GM19193 (cell line): ENCODE data around the gene XKR3.

Source experiments
- POLR2A ChIP-seq: IDR thresholded peaks from 4 replicates; pipeline ENCODE4 v1.6.1; 2011; ENCODE audit not compliant: insufficient read depth, insufficient read length; ENCODE audit errors: extremely low read depth

Gene XKR3

GRCh38 chr22:16810188-16810802, 14.9 kb downstream of the XKR3 start:
- TF ChIP-seq POLR2A = no peak

- TF ChIP-seq POLR2A = no peak
These were observed 16.5 kb downstream of the XKR3 start for GRCh38 chr22:16808744-16809143.

DNA sequence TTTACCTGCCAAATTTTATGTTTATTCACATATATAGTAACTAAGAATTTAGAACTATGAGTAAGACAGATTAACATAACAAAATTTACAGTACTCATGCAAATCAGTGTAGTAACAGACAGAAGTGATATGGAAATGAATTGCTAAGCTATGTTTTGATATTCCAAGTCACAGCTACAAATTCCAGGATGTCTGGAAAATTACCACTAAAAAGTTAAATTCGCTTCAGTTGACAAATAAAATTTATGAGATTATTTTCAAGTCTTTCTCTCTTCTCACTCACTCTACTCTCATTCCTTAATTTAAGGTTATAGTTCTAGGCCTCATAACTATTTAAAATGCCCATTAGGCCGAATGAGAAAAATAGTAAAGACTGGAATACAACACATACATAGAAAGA, 18.1 kb downstream of the XKR3 start:
- no peak for TF ChIP-seq POLR2A

- TF ChIP-seq POLR2A = no peak
These were observed 18.8 kb downstream of the XKR3 start for GRCh38 chr22:16806401-16806800.

- TF ChIP-seq POLR2A = no peak
These were observed 20.3 kb downstream of the XKR3 start for GRCh38 chr22:16804882-16805281.

- TF ChIP-seq POLR2A = no peak
These were observed 21.8 kb downstream of the XKR3 start for GRCh38 chr22:16803255-16803917.

- no peak for TF ChIP-seq POLR2A
These were observed 23.6 kb downstream of the XKR3 start for GRCh38 chr22:16801571-16801970.

GRCh38 chr22:16801088-16801487, 24.1 kb downstream of the XKR3 start:
- TF ChIP-seq POLR2A = no peak

- no peak for TF ChIP-seq POLR2A
These were observed 24.9 kb downstream of the XKR3 start for GRCh38 chr22:16800358-16800757.

- TF ChIP-seq POLR2A = no peak
These were observed 31.4 kb downstream of the XKR3 start for GRCh38 chr22:16793831-16794230.

GRCh38 chr22:16789860-16790493, 35.2 kb downstream of the XKR3 start:
- TF ChIP-seq POLR2A = no peak

DNA sequence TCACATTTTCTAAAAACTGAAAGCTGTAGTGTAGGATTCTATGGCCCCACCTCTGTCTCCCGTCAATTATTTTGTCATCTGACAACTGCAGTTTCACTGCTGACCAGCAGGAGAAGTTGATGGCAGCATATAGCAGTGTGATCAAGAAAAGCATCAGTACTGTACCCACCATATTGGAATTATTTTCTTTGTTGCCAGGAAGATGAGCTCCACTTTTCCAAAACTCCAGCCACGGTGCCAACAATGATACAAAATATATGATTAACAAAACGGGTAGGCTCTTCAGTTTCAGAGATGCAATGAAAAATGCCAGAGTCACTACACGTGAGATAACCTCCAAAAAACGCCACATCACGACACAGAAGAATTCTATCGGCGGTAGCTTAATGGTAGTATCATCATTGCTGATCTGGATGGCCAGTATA, 41.3 kb downstream of the XKR3 start:
- TF ChIP-seq POLR2A = no peak

DNA sequence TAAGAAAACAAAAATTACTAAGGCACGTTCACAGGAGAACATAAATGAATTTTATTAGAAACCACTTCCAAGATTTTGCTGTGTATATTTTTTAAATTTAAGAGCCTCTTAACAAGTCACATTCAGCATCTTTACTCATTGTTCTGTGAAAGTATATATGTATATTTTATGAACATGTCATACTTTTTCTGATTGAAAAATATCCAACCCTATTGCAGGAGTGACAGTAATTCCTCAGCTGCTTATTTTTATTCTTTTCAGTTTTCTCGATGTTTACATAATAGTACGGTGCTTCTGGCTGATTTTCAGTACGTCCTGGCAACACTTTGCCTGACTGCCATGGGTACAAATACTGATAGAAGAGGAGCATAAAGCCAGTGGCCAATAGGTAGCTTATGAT, 41.8 kb downstream of the XKR3 start:
- TF ChIP-seq POLR2A = no peak

GRCh38 chr22:16781764-16782329, 43.4 kb downstream of the XKR3 start:
- TF ChIP-seq POLR2A = no peak

DNA sequence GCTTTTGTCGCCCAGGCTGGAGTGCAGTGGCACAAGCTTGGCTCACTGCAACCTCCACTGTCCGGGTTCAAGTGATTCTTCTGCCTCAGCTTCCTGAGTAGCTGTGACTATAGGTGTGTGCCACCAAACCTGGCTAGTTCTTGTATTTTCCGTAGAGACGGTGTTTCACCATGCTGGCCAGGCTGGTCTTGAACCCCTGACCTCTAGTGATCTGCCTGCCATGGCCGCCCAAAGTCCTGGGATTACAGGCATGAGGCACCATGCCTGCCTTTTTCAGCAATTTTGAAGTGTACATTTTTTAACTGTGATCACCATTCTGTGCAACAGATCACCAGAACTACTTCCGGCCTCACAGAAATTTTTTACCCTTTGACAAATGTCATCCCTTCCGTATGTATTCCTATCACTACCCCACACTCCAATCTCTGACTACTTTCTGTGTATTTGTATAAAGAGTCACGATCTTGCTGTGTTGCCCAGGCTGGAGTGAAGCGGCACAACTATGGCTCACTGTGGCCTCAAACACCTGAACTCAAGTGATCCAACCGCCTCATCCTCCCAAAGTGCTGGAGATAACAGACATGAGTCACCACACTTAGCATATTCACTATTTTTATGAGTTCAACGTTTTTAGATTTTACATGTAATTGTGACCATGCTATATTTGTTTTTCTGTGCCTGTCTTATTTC, 44.0 kb downstream of the XKR3 start:
- TF ChIP-seq POLR2A = no peak
